PC-9 (cell line): ENCODE measurements around the gene CDCA7. TPM values are rescaled to one million over a fixed set of nuclear protein-coding genes. Genes with fewer than 3 reads are reported as not detected.

Source experiments
- BruUV-seq: library from RNA; stranded (reverse); fragments of 400-500 nt; replicated peaks from 2 replicates; lab custom pipeline; 2021; lab: Mats Ljungman, UMichigan
- CTCF ChIA-PET: fragments of 300-600 bp; sonication (Branson Sonifier 250); formaldehyde crosslinking; loops from one replicate; lab custom pipeline; 2022; ENCODE audit warnings: antibody characterized with exemption; lab: Charles Lee
- POLR2A ChIA-PET: fragments of 300-600 bp; sonication (Branson Sonifier 250); formaldehyde crosslinking; loops from one replicate; lab custom pipeline; 2022; ENCODE audit warnings: antibody characterized with exemption; ENCODE audit not compliant: unreplicated experiment; lab: Charles Lee
- DNase-seq, 2 experiments: peaks; one replicate each; pipeline versions ENCODE4 v3.0.0 to v3.0.0-alpha.2; 2015 to 2022; ENCODE audit warnings: mixed read lengths in 1 of 2
- H2AFZ ChIP-seq: fragments of 200-600 bp; sonication (generic); 2 replicates; pipeline ENCODE4 v1.8.1; 2017; ENCODE audit warnings: antibody characterized with exemption
- H3F3A ChIP-seq: fragments of 200-600 bp; sonication (generic); 2 replicates; pipeline ENCODE4 v1.8.1; 2017; ENCODE audit warnings: antibody characterized with exemption, mild to moderate bottlenecking, low read depth; ENCODE audit not compliant: insufficient read depth
- H3K27ac ChIP-seq: fragments of 200-600 bp; sonication (generic); 2 replicates; pipeline ENCODE4 v1.6.1; 2016; ENCODE audit warnings: mixed run types
- H3K27me3 ChIP-seq: fragments of 200-600 bp; sonication (generic); 2 replicates; pipeline ENCODE4 v1.6.1; 2016; ENCODE audit warnings: low read depth, mixed run types; ENCODE audit not compliant: insufficient read depth
- H3K36me3 ChIP-seq: fragments of 200-600 bp; sonication (generic); 2 replicates; pipeline ENCODE4 v1.6.1; 2016; ENCODE audit warnings: low read depth, mixed run types
- H3K4me1 ChIP-seq: fragments of 200-600 bp; sonication (generic); replicated peaks from 2 replicates; pipeline ENCODE4 v1.6.1; 2016; ENCODE audit warnings: mixed run types; ENCODE audit not compliant: insufficient read depth
- H3K4me2 ChIP-seq: fragments of 200-600 bp; sonication (generic); 2 replicates; pipeline ENCODE4 v1.6.1; 2017; ENCODE audit warnings: mixed run types
- H3K4me3 ChIP-seq: fragments of 200-600 bp; sonication (generic); 2 replicates; pipeline ENCODE4 v1.6.1; 2016; ENCODE audit warnings: mixed run types
- H3K79me2 ChIP-seq: fragments of 200-600 bp; sonication (generic); 2 replicates; pipeline ENCODE4 v1.6.1; 2017; ENCODE audit warnings: low read depth, mixed run types
- H3K9me2 ChIP-seq: fragments of 200-600 bp; sonication (generic); 2 replicates; pipeline ENCODE4 v1.8.1; 2017; ENCODE audit warnings: mild to moderate bottlenecking; ENCODE audit not compliant: insufficient read depth
- H3K9me3 ChIP-seq: fragments of 200-600 bp; sonication (generic); 2 replicates; pipeline ENCODE4 v1.8.1; 2016; ENCODE audit warnings: low read depth; ENCODE audit not compliant: insufficient read depth
- H4K20me1 ChIP-seq: fragments of 200-600 bp; sonication (generic); 2 replicates; pipeline ENCODE4 v1.8.1; 2017; ENCODE audit not compliant: insufficient read depth
- CTCF ChIP-seq: fragments of 200-600 bp; sonication (generic); conservative IDR thresholded peaks from 2 replicates; pipeline ENCODE4 v1.6.1; 2017; ENCODE audit warnings: mixed run types, antibody characterized with exemption, mild to moderate bottlenecking, moderate library complexity
- EZH2 ChIP-seq: fragments of 200-600 bp; sonication (generic); IDR thresholded peaks from 2 replicates; pipeline ENCODE4 v1.8.0; 2017; ENCODE audit warnings: antibody characterized with exemption, low read depth
- intact Hi-C: fragments of 100-400 bp; cut with micrococcal nuclease; formaldehyde crosslinking; loops from one replicate; pipeline ENCODE4 v1.10.0; 2022; ENCODE audit not compliant: unreplicated experiment
- total RNA-seq: library from RNA; stranded (reverse); gene quantifications from 2 replicates; pipeline ENCODE4 v1.2.3, GENCODE V29; 2021

Gene CDCA7
- total RNA-seq, 1 experiment from 2014 or later: 34.2 TPM

GRCh38 chr2:173417802-173418201, 63.1 kb downstream of the CDCA7 start:
- Histone ChIP-seq H3K36me3 (no peaks in the 10 kb centered on the region), H3K79me2 (no peaks in the 10 kb centered on the region), H2AFZ (no peak overlapping the region), H3F3A (no peaks in the 10 kb centered on the region), H4K20me1 (no peaks in the 10 kb centered on the region), H3K27ac (no peak overlapping the region), H3K9me2 (no peaks in the 10 kb centered on the region), H3K9me3 (0 out of 2 replicates have a peak, but pooled peaks cover 4% of the 10 kb centered on the region), H3K4me2 (no peak overlapping the region), H3K27me3 (peaks cover 13% of the 10 kb centered on the region), H3K4me1 (peaks cover 19% of the 10 kb centered on the region), H3K4me3 (no peak overlapping the region)
- intact Hi-C loops: no loop called here
- POLR2A ChIA-PET: no interaction called here
- no peak for DNase-seq
- TF ChIP-seq CTCF (no peak), EZH2 (no peak)
- BruUV-seq: no TSS peak
- CTCF ChIA-PET: interaction anchor here (0.6 kb wide), 1 partner anchor 14 kb away, joined by 3 read pairs; no protein-coding TSS in a partner anchor
